ACC112 (cell line): ENCODE data around the gene ALOX15.
"Not testable (repeated sequence)": the region's sequence is repeated elsewhere in the genome, so short reads cannot be mapped to it uniquely, and the experiment has no call there.

Source experiments
- H2AFZ ChIP-seq: fragments of 200-600 bp; sonication (generic); one replicate; pipeline ENCODE4 v1.6.0; 2017; ENCODE audit warnings: antibody characterized with exemption, low read length; ENCODE audit not compliant: unreplicated experiment
- H3K27ac ChIP-seq: fragments of 200-600 bp; sonication (generic); 2 replicates; pipeline ENCODE4 v1.5.1; 2014; ENCODE audit warnings: low read depth, mild to moderate bottlenecking, antibody characterized with exemption, low read length, moderate library complexity
- H3K27me3 ChIP-seq: fragments of 200-600 bp; sonication (generic); 2 replicates; pipeline ENCODE4 v1.6.1; 2014; ENCODE audit warnings: mild to moderate bottlenecking, antibody characterized with exemption, low read length, moderate library complexity, mixed read lengths; ENCODE audit not compliant: insufficient read depth
- H3K36me3 ChIP-seq: fragments of 200-600 bp; sonication (generic); 2 replicates; pipeline ENCODE4 v1.6.1; 2016; ENCODE audit warnings: mild to moderate bottlenecking, antibody characterized with exemption, low read length, moderate library complexity, mixed read lengths; ENCODE audit not compliant: insufficient read depth
- H3K4me1 ChIP-seq: fragments of 200-600 bp; sonication (generic); one replicate; pipeline ENCODE4 v1.6.1; 2016; ENCODE audit warnings: low read length, mixed read lengths; ENCODE audit not compliant: insufficient read depth, unreplicated experiment, control insufficient read depth
- H3K4me3 ChIP-seq: fragments of 200-600 bp; sonication (generic); 2 replicates; pipeline ENCODE4 v1.5.1; 2014; ENCODE audit warnings: mild to moderate bottlenecking, low read depth, low read length
- H3K79me2 ChIP-seq: fragments of 200-600 bp; sonication (generic); one replicate; pipeline ENCODE4 v1.6.0; 2016; ENCODE audit warnings: low read length; ENCODE audit not compliant: control insufficient read depth, unreplicated experiment, insufficient read depth

The ALOX15 gene

DNA sequence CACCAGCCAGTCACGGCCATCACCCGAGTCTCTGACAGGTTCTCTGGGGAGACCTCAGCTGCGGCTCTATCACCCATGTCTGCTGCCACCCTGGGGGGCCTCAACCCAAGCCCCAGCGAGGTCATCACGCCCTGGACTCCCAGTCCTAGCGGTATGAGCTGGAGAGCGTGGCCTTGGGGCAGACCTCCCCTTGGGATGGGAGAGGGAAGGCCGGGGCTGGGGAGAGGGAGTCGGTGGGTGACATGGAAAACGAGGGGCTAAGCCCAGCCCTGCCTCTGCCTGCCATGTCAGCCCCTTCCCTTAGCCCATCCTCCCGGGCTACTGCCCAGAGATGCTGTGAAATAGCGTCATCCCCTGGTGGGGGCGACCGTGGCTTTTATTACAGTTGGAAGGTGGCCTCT lies 48.5 kb downstream of the ALOX15 start:
- Histone ChIP-seq H3K36me3 (no peaks in the 10 kb centered on the region), H2AFZ (no peak overlapping the region), H3K4me1 (no peaks in the 10 kb centered on the region), H3K27me3 (no peaks in the 10 kb centered on the region), H3K4me3 (no peak overlapping the region), H3K79me2 (no peaks in the 10 kb centered on the region), H3K27ac (no peak overlapping the region)

DNA sequence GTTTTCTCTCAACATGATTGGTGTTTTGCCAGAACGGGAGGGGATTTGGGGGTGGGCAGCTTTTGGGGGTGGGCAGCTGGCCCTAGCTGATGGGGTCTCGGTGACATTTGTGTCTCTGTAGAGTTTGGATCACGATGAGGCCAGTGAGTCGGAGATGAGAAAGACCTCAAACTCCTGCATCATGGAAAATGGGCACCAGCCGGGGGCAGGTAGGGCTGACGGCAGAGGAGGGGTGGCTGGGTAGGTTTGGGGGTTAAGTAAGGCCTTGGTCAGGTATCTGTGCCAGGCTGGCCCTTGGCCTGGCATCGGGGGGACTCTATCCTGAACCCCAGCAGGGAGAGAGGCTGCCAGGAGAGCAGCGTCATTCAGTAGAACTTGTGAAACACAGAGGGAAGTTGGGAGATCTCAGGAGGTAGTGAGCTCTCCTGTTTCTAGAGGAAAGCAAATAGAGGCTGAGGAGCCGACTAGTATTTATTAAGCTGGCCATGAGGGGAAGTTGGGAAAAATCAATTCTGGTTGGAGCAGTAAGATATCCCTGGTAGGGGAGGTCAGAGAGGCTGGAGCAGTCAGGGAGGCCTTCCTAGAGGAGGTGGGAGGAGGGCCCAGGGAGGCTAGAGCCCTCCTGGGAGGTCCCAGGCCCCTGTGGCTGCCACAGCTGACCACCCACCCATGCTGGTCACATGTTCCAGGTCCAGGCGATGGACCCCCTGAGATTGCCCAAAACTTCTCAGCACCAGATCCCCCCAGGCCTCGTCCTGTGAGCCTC lies 49.1 kb downstream of the ALOX15 start:
- no peaks in the 10 kb centered on the region for H3K79me2 ChIP-seq
- H3K27me3 ChIP-seq = no peaks in the 10 kb centered on the region
- H3K36me3 ChIP-seq = no peaks in the 10 kb centered on the region
- H2AFZ ChIP-seq = no peak overlapping the region
- no peak overlapping the region for H3K4me3 ChIP-seq
- no peaks in the 10 kb centered on the region for H3K4me1 ChIP-seq
- no peak overlapping the region for H3K27ac ChIP-seq

DNA sequence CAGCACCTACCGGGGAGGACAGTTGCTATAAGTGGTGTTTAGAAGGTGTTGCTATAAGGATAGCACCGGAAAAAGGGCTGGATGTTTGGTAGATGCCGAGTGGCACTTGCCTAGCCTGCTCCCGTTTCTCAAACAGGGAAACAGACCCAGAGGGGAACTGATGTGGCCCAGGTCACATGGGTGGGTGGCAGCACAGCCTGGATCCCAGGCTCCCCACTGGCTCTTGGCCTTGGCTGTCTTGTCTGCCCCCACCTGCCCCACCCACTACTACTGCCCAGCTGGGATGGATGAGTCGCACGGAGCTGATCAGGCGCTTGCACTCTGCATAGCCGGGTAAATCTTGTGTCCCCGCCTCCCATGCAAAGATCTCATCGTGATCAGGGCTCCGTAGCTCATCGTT lies 49.9 kb downstream of the ALOX15 start:
- Histone ChIP-seq H3K27ac (no peak overlapping the region), H3K79me2 (no peaks in the 10 kb centered on the region), H3K36me3 (no peaks in the 10 kb centered on the region), H3K4me1 (no peaks in the 10 kb centered on the region), H3K4me3 (no peak overlapping the region), H2AFZ (no peak overlapping the region), H3K27me3 (peaks cover 7% of the 10 kb centered on the region)

DNA sequence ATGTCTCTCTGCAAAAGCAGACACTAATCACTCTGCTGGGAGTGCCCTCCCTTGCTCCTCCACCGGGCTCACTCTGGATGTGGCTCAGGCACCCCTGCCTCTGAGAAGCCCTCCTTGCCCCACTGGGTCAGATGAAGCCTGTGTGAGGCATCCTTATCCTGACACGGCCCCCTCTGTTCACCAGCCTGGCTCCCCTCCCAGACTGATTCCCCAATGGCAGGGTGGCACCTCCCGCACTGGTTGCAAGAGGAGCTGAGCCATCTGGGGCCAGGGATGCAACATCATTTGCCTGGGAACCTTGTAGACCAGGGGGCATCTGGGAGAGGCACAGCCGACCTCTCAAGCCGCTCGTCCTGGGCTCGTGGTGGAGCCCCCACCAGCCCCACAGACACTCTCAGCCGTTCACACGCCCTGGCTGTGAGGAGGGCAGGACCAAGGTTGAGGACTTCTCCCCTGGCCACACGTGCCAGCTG lies 50.5 kb downstream of the ALOX15 start:
- H3K79me2 ChIP-seq = no peaks in the 10 kb centered on the region
- no peaks in the 10 kb centered on the region for H3K36me3 ChIP-seq
- no peak overlapping the region for H3K27ac ChIP-seq
- no peak overlapping the region for H3K4me3 ChIP-seq
- H2AFZ ChIP-seq = no peak overlapping the region
- H3K4me1 ChIP-seq = no peaks in the 10 kb centered on the region
- peaks cover 12% of the 10 kb centered on the region for H3K27me3 ChIP-seq

DNA sequence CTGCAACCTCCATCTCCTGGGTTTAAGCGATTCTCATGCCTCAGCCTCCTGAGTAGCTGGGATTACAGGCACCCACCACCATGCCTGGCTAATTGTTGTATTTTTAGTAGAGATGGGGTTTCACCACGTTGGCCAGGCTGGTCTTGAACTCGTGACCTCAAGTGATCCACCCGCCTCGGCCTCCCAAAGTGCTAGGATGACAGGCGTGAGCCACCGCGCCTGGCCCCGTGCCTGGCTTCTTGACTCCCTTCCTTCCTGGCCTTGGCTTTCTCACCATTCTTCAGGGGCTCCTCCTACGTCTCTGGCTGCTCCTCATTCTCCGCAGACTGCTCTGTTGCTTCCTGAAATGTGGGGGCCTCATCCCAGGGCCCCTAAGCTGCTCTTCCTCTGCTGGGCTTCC lies 51.4 kb downstream of the ALOX15 start:
- H3K27ac ChIP-seq, H3K79me2 ChIP-seq, H2AFZ ChIP-seq, H3K4me3 ChIP-seq, H3K4me1 ChIP-seq, H3K36me3 ChIP-seq: not testable (repeated sequence)
- peaks cover 22% of the 10 kb centered on the region for H3K27me3 ChIP-seq

DNA sequence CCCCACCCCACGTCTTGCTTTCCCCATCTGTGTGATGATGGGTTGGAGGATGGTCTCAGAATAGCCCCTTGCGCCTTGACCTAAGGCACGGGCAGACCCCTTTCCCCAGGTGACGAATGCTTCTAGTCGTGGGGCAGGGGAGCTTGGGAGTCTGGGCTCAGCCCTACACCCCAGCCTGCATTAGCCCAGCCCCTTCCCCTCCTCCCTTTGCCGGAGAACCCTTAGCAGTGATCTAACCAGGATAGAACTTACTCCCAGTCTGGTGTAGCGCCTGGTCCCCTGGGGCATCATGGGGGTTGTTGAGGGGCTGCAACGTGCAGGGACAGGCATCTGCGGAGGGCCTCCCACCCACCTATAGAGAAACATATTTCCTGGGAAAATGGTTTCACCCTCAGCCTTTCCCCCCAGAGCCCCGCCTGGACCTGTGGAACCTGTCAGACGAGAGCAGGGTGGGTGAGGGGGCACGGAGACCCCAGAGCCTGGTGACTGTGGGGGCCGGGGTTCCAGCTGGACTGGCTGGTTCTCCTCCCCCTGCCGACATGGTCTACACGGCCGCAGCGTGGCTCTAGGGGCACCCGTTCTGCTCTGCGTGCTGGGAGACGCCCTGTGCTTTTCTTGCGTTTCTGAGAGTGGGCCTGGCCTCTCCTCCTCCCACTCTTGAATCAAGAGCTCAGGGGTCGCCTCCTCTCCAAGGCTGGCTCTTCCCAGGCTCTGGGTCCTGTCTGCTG lies 52.4 kb downstream of the ALOX15 start:
- no peaks in the 10 kb centered on the region for H3K4me1 ChIP-seq
- no peak overlapping the region for H3K4me3 ChIP-seq
- H3K27ac ChIP-seq = no peak overlapping the region

DNA sequence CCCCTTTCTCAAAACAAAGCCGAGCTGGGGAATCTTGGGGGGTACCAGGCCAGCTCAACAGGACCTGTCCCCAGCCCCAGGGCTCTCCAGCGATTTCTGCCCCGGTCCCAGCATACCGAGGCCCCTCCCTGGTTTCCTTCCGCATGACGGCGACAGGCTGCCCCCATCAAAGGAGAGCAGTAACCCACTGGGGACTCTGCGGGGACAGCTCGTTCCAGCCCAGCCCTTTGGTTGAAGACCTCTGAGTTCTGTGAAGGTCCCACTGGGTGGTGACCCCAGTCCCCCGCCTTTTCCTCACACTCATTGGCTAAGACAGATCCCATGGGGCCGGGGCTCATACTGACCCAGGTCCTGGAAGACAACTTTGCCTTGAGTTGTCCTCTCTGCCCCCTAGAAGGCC lies 53.1 kb downstream of the ALOX15 start:
- Histone ChIP-seq H3K4me1 (no peaks in the 10 kb centered on the region), H3K4me3 (no peak overlapping the region), H3K79me2 (no peaks in the 10 kb centered on the region), H3K36me3 (no peaks in the 10 kb centered on the region), H3K27ac (no peak overlapping the region), H3K27me3 (peaks cover 38% of the 10 kb centered on the region), H2AFZ (no peak overlapping the region)

More for the DNA sequence above, 52.4 kb downstream of the ALOX15 start:
- H2AFZ ChIP-seq = no peak overlapping the region
- no peaks in the 10 kb centered on the region for H3K36me3 ChIP-seq
- peaks cover 31% of the 10 kb centered on the region for H3K27me3 ChIP-seq
- H3K79me2 ChIP-seq = no peaks in the 10 kb centered on the region

DNA sequence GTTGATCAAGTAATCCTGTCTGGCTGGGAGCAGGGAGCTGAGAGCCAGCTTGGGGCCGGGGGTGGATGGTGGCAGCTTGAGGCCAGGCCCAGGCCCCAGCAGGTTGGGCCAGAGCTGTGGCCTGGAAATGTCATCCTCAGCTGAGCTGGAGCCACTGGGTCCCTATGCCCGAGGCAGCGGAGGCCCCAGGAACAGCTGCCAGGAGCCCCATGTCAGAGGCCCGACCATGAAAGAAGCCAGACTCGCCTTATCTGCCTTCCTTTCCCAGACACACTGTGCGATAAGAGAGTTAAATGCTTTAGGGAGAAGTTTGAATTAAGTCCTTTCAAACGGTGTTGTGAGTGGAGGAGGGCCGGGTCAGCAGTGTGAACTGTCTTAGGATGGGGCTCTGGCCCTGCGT lies 53.7 kb downstream of the ALOX15 start:
- H3K27ac ChIP-seq = no peak overlapping the region
- no peaks in the 10 kb centered on the region for H3K36me3 ChIP-seq
- no peaks in the 10 kb centered on the region for H3K79me2 ChIP-seq
- no peak overlapping the region for H3K4me3 ChIP-seq
- H2AFZ ChIP-seq = no peak overlapping the region
- no peaks in the 10 kb centered on the region for H3K4me1 ChIP-seq
- H3K27me3 ChIP-seq = peaks cover 43% of the 10 kb centered on the region

DNA sequence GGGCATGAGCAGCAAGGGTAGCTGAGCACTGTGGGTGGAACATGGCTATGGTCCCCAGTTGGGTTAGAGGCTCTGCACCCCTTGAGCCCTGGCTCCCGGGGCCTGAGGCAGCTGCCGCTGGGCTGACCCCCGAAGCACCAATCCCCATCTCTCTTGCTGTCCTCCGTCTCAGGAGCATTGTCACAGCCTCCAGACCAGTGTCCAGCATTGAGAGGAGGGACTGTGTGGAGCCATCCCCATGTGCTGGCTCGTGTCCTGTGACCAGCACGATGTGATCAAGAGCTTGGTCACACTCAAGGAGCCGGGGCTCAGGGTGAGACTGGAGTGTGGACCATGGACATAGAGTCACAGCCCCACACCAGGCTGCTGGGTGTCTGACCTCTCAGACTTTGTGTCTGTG lies 54.3 kb downstream of the ALOX15 start:
- no peaks in the 10 kb centered on the region for H3K4me1 ChIP-seq
- H3K36me3 ChIP-seq = no peaks in the 10 kb centered on the region
- no peak overlapping the region for H2AFZ ChIP-seq
- H3K79me2 ChIP-seq = no peaks in the 10 kb centered on the region
- H3K27me3 ChIP-seq = peaks cover 50% of the 10 kb centered on the region
- H3K27ac ChIP-seq = no peak overlapping the region
- H3K4me3 ChIP-seq = no peak overlapping the region

DNA sequence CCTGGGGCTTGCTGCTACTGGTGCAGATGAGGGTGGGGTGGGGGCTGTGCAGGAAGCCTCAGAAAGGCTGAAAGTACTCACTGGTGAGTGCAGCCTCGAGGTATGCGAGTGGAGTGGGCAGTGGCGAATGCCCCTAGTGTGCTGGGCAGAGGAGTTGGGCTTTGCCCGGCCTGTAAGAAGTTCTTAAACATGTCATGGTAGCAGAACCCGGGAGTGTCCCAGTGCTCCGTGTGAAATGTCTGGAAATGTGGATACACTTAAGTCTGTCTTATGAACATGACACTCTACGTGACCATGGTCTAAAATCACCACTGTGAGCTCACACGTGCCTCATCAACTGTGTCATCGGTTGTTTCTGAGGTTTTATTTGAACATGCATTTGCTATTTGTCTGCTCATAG lies 55.4 kb downstream of the ALOX15 start:
- Histone ChIP-seq H3K36me3 (no peaks in the 10 kb centered on the region), H3K27ac (no peak overlapping the region), H3K4me3 (no peak overlapping the region), H3K79me2 (no peaks in the 10 kb centered on the region), H3K27me3 (peaks cover 59% of the 10 kb centered on the region), H3K4me1 (no peaks in the 10 kb centered on the region), H2AFZ (no peak overlapping the region)

DNA sequence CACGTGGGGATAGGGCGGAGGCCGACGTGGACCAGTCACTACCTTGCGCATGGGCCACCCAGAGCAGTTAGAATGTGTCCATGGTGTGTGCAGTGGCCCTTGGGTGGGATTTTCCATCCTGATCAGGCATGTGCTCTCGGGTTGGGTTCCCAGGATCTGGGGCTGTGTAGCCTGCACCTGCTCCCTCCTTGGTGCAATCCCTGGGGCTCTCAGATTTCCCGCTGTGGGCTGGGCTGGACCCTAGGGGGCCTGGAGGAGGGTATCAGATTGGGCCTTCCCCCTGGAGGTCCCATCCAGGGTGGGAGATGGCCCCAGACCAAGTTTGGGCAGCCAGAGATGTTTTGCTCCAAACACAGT lies 55.9 kb downstream of the ALOX15 start:
- no peaks in the 10 kb centered on the region for H3K4me1 ChIP-seq
- H3K79me2 ChIP-seq = no peaks in the 10 kb centered on the region
- peaks cover 59% of the 10 kb centered on the region for H3K27me3 ChIP-seq
- no peak overlapping the region for H2AFZ ChIP-seq
- H3K36me3 ChIP-seq = no peaks in the 10 kb centered on the region
- no peak overlapping the region for H3K27ac ChIP-seq
- H3K4me3 ChIP-seq = no peak overlapping the region
